ENCODE results near the gene CTNNA1. TPM values are rescaled to one million over a fixed set of nuclear protein-coding genes. Genes with fewer than 3 reads are reported as not detected.
"Not testable (repeated sequence)": the region's sequence is repeated elsewhere in the genome, so short reads cannot be mapped to it uniquely, and the experiment has no call there.

The CTNNA1 gene
- total RNA-seq, 2 experiments from 2014 or later: 58.1 to 69.7 TPM

- no peak overlapping the region for H3K4me3 Mint-ChIP-seq
- peaks cover 3% of the 10 kb centered on the region for H3K36me3 Mint-ChIP-seq
- no peak overlapping the region for H3K27ac Mint-ChIP-seq
- no peaks in the 10 kb centered on the region for H3K9me3 Mint-ChIP-seq
- no peaks in the 10 kb centered on the region for H3K4me1 Mint-ChIP-seq
- no peaks in the 10 kb centered on the region for H3K27me3 Mint-ChIP-seq
- no peak for DNase-seq
These were observed 167.0 kb downstream of the CTNNA1 start for GRCh38 chr5:138920181-138920580.

- H3K4me3 Mint-ChIP-seq, H3K27me3 Mint-ChIP-seq, H3K27ac Mint-ChIP-seq, DNase-seq, H3K4me1 Mint-ChIP-seq, H3K9me3 Mint-ChIP-seq, H3K36me3 Mint-ChIP-seq: not testable (repeated sequence)
These were observed 168.1 kb downstream of the CTNNA1 start for GRCh38 chr5:138921362-138921761.

GRCh38 chr5:138922494-138922893 lies 169.3 kb downstream of the CTNNA1 start:
- Mint-ChIP-seq H3K4me1 (no peaks in the 10 kb centered on the region), H3K36me3 (peaks cover 4% of the 10 kb centered on the region), H3K9me3 (no peaks in the 10 kb centered on the region), H3K27ac (no peak overlapping the region), H3K4me3 (no peak overlapping the region), H3K27me3 (no peaks in the 10 kb centered on the region)
- DNase-seq: no peak

- no peak overlapping the region for H3K4me3 Mint-ChIP-seq
- peaks cover 4% of the 10 kb centered on the region for H3K36me3 Mint-ChIP-seq
- no peaks in the 10 kb centered on the region for H3K4me1 Mint-ChIP-seq
- H3K27me3 Mint-ChIP-seq: no peaks in the 10 kb centered on the region
- H3K27ac Mint-ChIP-seq: no peak overlapping the region
- DNase-seq: no peak
- H3K9me3 Mint-ChIP-seq: no peaks in the 10 kb centered on the region
These were observed 171.9 kb downstream of the CTNNA1 start for GRCh38 chr5:138925090-138925635.

- Mint-ChIP-seq H3K36me3 (peaks cover 6% of the 10 kb centered on the region), H3K9me3 (no peaks in the 10 kb centered on the region), H3K27ac (peak overlapping the region; percentile 34)
These were observed 173.0 kb downstream of the CTNNA1 start for GRCh38 chr5:138926257-138926656.

GRCh38 chr5:138926688-138927448 lies 173.6 kb downstream of the CTNNA1 start:
- H3K4me3 Mint-ChIP-seq: no peak overlapping the region
- H3K36me3 Mint-ChIP-seq: peaks cover 9% of the 10 kb centered on the region
- no peaks in the 10 kb centered on the region for H3K4me1 Mint-ChIP-seq
- H3K9me3 Mint-ChIP-seq: no peaks in the 10 kb centered on the region
- DNase-seq: no peak
- peak overlapping the region; percentile 34 for H3K27ac Mint-ChIP-seq
- no peaks in the 10 kb centered on the region for H3K27me3 Mint-ChIP-seq

More at GRCh38 chr5:138926257-138926656, 173.0 kb downstream of the CTNNA1 start:
- H3K4me3 Mint-ChIP-seq: no peak overlapping the region
- H3K27me3 Mint-ChIP-seq: no peaks in the 10 kb centered on the region
- no peak for DNase-seq
- H3K4me1 Mint-ChIP-seq: no peaks in the 10 kb centered on the region

GRCh38 chr5:138927544-138927943 lies 174.3 kb downstream of the CTNNA1 start:
- Mint-ChIP-seq H3K27me3 (no peaks in the 10 kb centered on the region), H3K9me3 (no peaks in the 10 kb centered on the region), H3K4me3 (no peak overlapping the region), H3K36me3 (peaks cover 9% of the 10 kb centered on the region), H3K4me1 (no peaks in the 10 kb centered on the region), H3K27ac (no peak overlapping the region)
- DNase-seq: no peak

GRCh38 chr5:138927979-138928378 lies 174.8 kb downstream of the CTNNA1 start:
- no peak overlapping the region for H3K4me3 Mint-ChIP-seq

GRCh38 chr5:138929571-138929955 lies 176.3 kb downstream of the CTNNA1 start:
- no peak overlapping the region for H3K27ac Mint-ChIP-seq

More at GRCh38 chr5:138927979-138928378, 174.8 kb downstream of the CTNNA1 start:
- DNase-seq: no peak
- Mint-ChIP-seq H3K36me3 (peaks cover 9% of the 10 kb centered on the region), H3K4me1 (no peaks in the 10 kb centered on the region), H3K9me3 (no peaks in the 10 kb centered on the region), H3K27me3 (no peaks in the 10 kb centered on the region), H3K27ac (no peak overlapping the region)

GRCh38 chr5:138930371-138931097 lies 177.3 kb downstream of the CTNNA1 start:
- H3K4me3 Mint-ChIP-seq: no peak overlapping the region

More at GRCh38 chr5:138929571-138929955, 176.3 kb downstream of the CTNNA1 start:
- H3K4me1 Mint-ChIP-seq: no peaks in the 10 kb centered on the region
- no peak overlapping the region for H3K4me3 Mint-ChIP-seq
- no peaks in the 10 kb centered on the region for H3K27me3 Mint-ChIP-seq
- DNase-seq: no peak
- peaks cover 7% of the 10 kb centered on the region for H3K36me3 Mint-ChIP-seq
- H3K9me3 Mint-ChIP-seq: no peaks in the 10 kb centered on the region

GRCh38 chr5:138932171-138932810 lies 179.1 kb downstream of the CTNNA1 start:
- H3K9me3 Mint-ChIP-seq: no peaks in the 10 kb centered on the region
- no peak for DNase-seq
- no peak overlapping the region for H3K27ac Mint-ChIP-seq
- peaks cover 5% of the 10 kb centered on the region for H3K36me3 Mint-ChIP-seq
- H3K4me3 Mint-ChIP-seq: no peak overlapping the region
- H3K27me3 Mint-ChIP-seq: no peaks in the 10 kb centered on the region
- H3K4me1 Mint-ChIP-seq: no peaks in the 10 kb centered on the region

More at GRCh38 chr5:138930371-138931097, 177.3 kb downstream of the CTNNA1 start:
- no peak for DNase-seq
- no peaks in the 10 kb centered on the region for H3K4me1 Mint-ChIP-seq
- no peak overlapping the region for H3K27ac Mint-ChIP-seq
- peaks cover 5% of the 10 kb centered on the region for H3K36me3 Mint-ChIP-seq
- H3K27me3 Mint-ChIP-seq: no peaks in the 10 kb centered on the region
- no peaks in the 10 kb centered on the region for H3K9me3 Mint-ChIP-seq

GRCh38 chr5:138933522-138934290 lies 180.5 kb downstream of the CTNNA1 start:
- Mint-ChIP-seq H3K27ac (no peak overlapping the region), H3K4me3 (no peak overlapping the region), H3K4me1 (no peaks in the 10 kb centered on the region), H3K36me3 (peaks cover 6% of the 10 kb centered on the region), H3K27me3 (no peaks in the 10 kb centered on the region), H3K9me3 (no peaks in the 10 kb centered on the region)
- no peak for DNase-seq

GRCh38 chr5:138934971-138935370 lies 181.7 kb downstream of the CTNNA1 start:
- DNase-seq: no peak
- Mint-ChIP-seq H3K4me3 (no peak overlapping the region), H3K9me3 (no peaks in the 10 kb centered on the region), H3K27me3 (no peaks in the 10 kb centered on the region), H3K36me3 (peaks cover 7% of the 10 kb centered on the region), H3K27ac (no peak overlapping the region), H3K4me1 (no peaks in the 10 kb centered on the region)

GRCh38 chr5:138935466-138935865 lies 182.2 kb downstream of the CTNNA1 start:
- DNase-seq: no peak
- Mint-ChIP-seq H3K4me1 (no peaks in the 10 kb centered on the region), H3K9me3 (no peaks in the 10 kb centered on the region), H3K27ac (no peak overlapping the region), H3K27me3 (no peaks in the 10 kb centered on the region), H3K36me3 (peaks cover 7% of the 10 kb centered on the region), H3K4me3 (no peak overlapping the region)

Measured in activated naive CD8-positive, alpha-beta T cell treated with anti-CD3 and anti-CD28 coated beads for 36 hours (primary cell).